ENCODE results near the gene CCDC24. TPM values are rescaled to one million over a fixed set of nuclear protein-coding genes. Genes with fewer than 3 reads are reported as not detected.

CCDC24 gene
- total RNA-seq, 1 experiment from 2014 or later, result 11.8 TPM

DNA sequence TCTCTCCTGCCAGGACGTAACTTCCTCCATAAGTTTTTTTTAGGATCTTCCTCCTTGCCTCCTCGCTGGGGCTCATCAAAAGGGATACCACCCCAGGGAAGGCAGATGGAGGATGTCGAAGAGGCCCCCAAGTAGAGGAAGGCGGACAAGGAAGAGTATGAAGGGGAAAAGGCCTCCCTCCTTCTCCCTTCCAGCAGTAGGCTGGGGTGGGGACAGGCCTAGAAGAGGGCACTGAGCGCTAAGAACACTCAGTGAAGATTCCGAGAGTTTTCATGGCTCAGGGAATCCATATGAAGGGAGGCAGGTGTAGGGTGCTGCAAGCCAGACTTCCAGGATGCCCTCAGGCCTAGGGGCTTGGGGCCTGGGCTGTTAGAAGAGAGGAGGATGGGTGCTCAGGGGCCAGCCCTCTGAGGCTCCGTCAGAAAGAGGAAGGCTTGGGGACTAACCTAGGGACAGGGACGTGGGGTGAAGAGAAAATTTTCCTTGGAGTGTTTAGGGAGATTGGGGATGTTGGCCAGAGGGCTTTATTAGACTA, 41.7 kb downstream of the CCDC24 start:
- H3K27me3 ChIP-seq (ENCODE audit: insufficient read depth, low read length), result no peaks in the 10 kb centered on the region
- H4K8ac ChIP-seq (replicated peaks; ENCODE audit: insufficient read length, low read depth, low read length), result no peak overlapping the region
- no peak overlapping the region for H3T11ph ChIP-seq (ENCODE audit: low read length)
- H3K4me3 Mint-ChIP-seq, result peak overlapping the region in 1 of 2 experiments; percentile 35; a peak in 2 of 5 replicates
- H3K79me2 ChIP-seq (ENCODE audit: insufficient read depth, low read length), result no peaks in the 10 kb centered on the region
- H2AFZ ChIP-seq (ENCODE audit: low read length), result no peak overlapping the region
- no peak overlapping the region for H4K5ac ChIP-seq (ENCODE audit: insufficient read length, low read depth, low read length)
- no peaks in the 10 kb centered on the region for H3K9me3 ChIP-seq (ENCODE audit: control insufficient read depth, low read depth, low read length)
- no peak overlapping the region for H3K23ac ChIP-seq (ENCODE audit: insufficient read length, low read depth, low read length)
- H2BK5ac ChIP-seq (ENCODE audit: insufficient read length, low read length), result no peak overlapping the region
- no peak overlapping the region for H3K27ac ChIP-seq (ENCODE audit: insufficient read length, low read depth, low read length)
- H3K27me3 Mint-ChIP-seq (ENCODE audit: low read depth), result peaks cover 7% of the 10 kb centered on the region
- H3K23me2 ChIP-seq (ENCODE audit: insufficient read length, low read depth, low read length, poor library complexity, severe bottlenecking), result peaks cover 7% of the 10 kb centered on the region
- H2BK120ac ChIP-seq (ENCODE audit: low read depth, low read length, poor library complexity, severe bottlenecking), result no peak overlapping the region
- no peaks in the 10 kb centered on the region for H3K79me1 ChIP-seq (ENCODE audit: insufficient read depth, low read depth, low read length, poor library complexity, severe bottlenecking)
- peaks cover 9% of the 10 kb centered on the region; the same call in 1 of the 2 replicates for H3K4me1 ChIP-seq (ENCODE audit: insufficient read depth, low read length)
- H2AK5ac ChIP-seq (ENCODE audit: insufficient read length, low read length), result no peak overlapping the region
- H3K14ac ChIP-seq (ENCODE audit: insufficient read depth, low read length), result no peak overlapping the region
- no CpG with 5 or more reads among the region's 8 CpGs for WGBS (ENCODE audit: extremely low coverage, insufficient read length, low lambda C conversion rate)
- no peak overlapping the region for H2BK20ac ChIP-seq (ENCODE audit: low read depth, low read length, poor library complexity, severe bottlenecking)
- H2BK15ac ChIP-seq (ENCODE audit: low read depth, low read length), result no peak overlapping the region
- H3K18ac ChIP-seq (ENCODE audit: insufficient read length, low read depth, low read length), result no peak overlapping the region
- H4K20me1 ChIP-seq (ENCODE audit: control insufficient read depth, insufficient read depth, insufficient read length), result no peaks in the 10 kb centered on the region
- H3K27ac Mint-ChIP-seq, result no peak overlapping the region; a peak in 3 of 7 replicates
- H3K4ac ChIP-seq (ENCODE audit: low read depth, low read length), result no peak overlapping the region
- no peak overlapping the region for H3K9ac ChIP-seq (ENCODE audit: extremely low read depth, insufficient read length, low read length)
- H2BK12ac ChIP-seq (ENCODE audit: insufficient read length, low read depth, low read length), result no peak overlapping the region
- peaks cover 1 to 6% (median 4%) of the 10 kb centered on the region in 3 experiments; a peak in 4 of 7 replicates for H3K36me3 Mint-ChIP-seq (ENCODE audit: insufficient read depth in 1 of 3, low read depth in 3 of 3)
- no peak overlapping the region for H3K4me2 ChIP-seq (ENCODE audit: insufficient read depth, insufficient read length, low read length)
- H3K56ac ChIP-seq (ENCODE audit: insufficient read length, low read depth, low read length), result no peak overlapping the region
- TF ChIP-seq, protein P1, sequence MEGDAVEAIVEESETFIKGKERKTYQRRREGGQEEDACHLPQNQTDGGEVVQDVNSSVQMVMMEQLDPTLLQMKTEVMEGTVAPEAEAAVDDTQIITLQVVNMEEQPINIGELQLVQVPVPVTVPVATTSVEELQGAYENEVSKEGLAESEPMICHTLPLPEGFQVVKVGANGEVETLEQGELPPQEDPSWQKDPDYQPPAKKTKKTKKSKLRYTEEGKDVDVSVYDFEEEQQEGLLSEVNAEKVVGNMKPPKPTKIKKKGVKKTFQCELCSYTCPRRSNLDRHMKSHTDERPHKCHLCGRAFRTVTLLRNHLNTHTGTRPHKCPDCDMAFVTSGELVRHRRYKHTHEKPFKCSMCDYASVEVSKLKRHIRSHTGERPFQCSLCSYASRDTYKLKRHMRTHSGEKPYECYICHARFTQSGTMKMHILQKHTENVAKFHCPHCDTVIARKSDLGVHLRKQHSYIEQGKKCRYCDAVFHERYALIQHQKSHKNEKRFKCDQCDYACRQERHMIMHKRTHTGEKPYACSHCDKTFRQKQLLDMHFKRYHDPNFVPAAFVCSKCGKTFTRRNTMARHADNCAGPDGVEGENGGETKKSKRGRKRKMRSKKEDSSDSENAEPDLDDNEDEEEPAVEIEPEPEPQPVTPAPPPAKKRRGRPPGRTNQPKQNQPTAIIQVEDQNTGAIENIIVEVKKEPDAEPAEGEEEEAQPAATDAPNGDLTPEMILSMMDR (conservative IDR thresholded peaks at IDR 0.05), result no peak
- no peak overlapping the region for H4K91ac ChIP-seq (ENCODE audit: insufficient read length, low read depth, low read length)
- peaks cover 41 to 42% of the 10 kb centered on the region in 2 experiments for H3K4me1 Mint-ChIP-seq
- no peaks in the 10 kb centered on the region for H3K9me3 Mint-ChIP-seq
- DNase-seq, result no peak

Data from H9 (cell line).